Measurements from ENCODE around the gene APAF1.
"Not testable (repeated sequence)": the region's sequence is repeated elsewhere in the genome, so short reads cannot be mapped to it uniquely, and the experiment has no call there.

APAF1 gene

DNA sequence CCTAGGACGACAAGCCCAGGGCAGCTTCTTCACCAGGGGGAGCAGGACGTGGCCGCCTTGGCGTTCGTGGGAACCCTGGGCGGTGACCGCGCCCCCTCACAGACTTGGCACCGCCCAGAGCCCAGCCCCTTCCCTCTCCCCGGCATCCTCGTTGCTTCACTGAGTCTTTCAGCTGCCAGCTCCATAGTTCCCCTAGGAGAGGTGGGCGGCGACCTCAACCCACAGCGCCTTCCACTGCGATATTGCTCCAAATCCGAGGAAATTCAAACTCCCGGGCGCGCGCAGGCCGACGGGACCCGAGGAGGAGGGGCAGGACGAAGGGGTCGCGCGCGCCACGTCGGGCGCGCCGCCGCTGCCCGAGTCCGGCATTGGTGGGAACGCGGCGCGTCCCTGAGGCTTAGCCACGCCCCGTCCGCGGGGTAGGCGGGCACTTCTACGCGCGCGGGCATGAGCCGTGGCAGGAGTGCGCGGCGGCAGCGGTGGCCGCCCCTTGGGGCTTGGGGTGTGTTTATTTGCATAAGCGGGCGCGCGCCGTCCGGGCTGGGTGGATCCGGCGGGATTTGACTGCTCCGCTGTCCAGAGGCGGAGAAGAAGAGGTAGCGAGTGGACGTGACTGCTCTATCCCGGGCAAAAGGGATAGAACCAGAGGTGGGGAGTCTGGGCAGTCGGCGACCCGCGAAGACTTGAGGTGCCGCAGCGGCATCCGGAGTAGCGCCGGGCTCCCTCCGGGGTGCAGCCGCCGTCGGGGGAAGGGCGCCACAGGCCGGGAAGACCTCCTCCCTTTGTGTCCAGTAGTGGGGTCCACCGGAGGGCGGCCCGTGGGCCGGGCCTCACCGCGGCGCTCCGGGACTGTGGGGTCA lies at the start of gene APAF1, which contains the start of gene IKBIP:
APAF1 (plus strand) TSS at position 579 of the 860 bp plus-strand sequence. CDS start 3,070 bp downstream, outside the sequence.
IKBIP (minus strand) TSS at position 77 of the 860 bp plus-strand sequence. CDS start 87 bp downstream, outside the sequence.
- in situ Hi-C loops (cut with HindIII; ENCODE audit: low sequenced_read_pairs) = no loop called here
- H3K4me3 ChIP-seq (ENCODE audit: low read depth, low read length) = peak within 1 kb of the TSS; percentile 96
- TF ChIP-seq CTCF (IDR thresholded peaks at IDR 0.05; ENCODE audit: low read depth, low read length, missing control alignments) = no peak
- DNase-seq (ENCODE audit: low read depth) = peak; percentile 91

DNA sequence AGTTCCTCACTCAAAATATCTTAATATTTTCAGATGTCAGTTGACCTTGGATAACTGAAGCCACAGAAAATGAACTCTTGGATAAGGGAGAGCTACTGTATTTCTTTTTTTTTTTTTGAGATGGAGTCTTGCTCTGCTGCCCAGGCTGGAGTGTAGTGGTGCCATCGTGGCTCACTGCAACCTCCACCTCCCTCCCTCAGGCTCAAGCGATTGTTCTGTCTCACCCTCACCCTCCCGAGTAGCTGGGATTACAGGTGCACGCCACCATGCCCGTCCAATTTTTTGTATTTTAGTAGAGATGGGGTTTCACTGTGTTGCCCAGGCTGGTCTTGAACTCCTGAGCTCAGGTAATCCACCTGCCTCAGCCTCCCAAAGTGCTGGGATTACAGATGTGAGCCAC lies 47.8 kb upstream of the APAF1 start:
- H3K4me3 ChIP-seq (ENCODE audit: low read depth, low read length); in situ Hi-C loops (cut with HindIII; ENCODE audit: low sequenced_read_pairs); DNase-seq (ENCODE audit: low read depth): not testable (repeated sequence)

DNA sequence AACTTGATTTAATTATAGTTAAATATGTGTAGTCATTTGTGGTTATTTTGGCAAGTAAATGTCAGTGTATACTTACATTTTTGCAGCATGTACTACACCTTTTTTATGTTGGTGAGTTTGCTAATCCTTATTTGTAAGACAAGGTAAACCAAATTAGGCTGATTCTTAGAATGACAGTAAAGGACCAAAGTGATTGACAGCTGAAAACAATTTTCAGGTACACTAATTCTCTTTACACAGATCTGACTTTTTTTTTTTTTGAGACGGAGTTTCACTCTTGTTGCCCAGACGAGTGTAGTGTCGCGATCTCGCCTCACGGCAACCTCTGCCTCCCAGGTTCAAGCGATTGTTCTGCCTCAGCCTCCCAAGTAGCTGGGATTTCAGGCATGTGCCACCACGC lies 43.2 kb upstream of the APAF1 start:
- no peak for TF ChIP-seq CTCF (IDR thresholded peaks at IDR 0.05; ENCODE audit: low read depth, low read length, missing control alignments)

DNA sequence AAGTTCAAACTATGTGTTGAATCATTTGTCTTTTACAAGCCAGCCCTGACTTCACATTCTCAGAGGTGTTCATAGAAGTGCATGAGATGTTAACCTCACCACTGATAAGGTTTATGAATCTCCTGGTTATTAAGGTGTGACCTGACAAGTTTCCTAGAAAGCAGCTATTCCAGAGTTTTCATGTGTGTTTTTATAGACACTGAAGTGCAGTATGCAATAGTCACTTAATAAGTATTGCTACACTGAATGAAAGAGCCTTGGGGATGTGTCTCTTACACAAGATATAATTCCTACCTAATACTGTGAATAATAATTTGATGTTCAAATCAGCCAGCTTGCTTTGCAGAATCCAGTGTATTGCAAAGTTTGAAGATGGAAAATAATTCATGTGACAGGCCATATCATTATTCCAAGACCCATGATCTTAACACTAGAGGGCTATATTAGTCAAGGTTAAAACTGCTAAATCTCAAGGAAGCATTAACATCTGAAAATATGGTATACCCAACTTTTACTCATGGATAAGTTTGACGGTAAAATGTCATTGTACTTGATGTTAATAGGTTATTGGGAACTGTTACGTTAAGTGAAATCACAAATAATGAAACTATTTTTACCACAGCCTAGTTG lies 38.6 kb upstream of the APAF1 start:
- no peak for DNase-seq (ENCODE audit: low read depth)

More for the DNA sequence above, 43.2 kb upstream of the APAF1 start:
- in situ Hi-C loops (cut with HindIII; ENCODE audit: low sequenced_read_pairs) = no loop called here
- DNase-seq (ENCODE audit: low read depth) = no peak
- H3K4me3 ChIP-seq (ENCODE audit: low read depth, low read length) = no peak overlapping the region

GRCh38 chr12:98610596-98610995 lies 34.5 kb upstream of the APAF1 start:
- H3K4me3 ChIP-seq (ENCODE audit: low read depth, low read length) = no peak overlapping the region
- no peak for DNase-seq (ENCODE audit: low read depth)
- in situ Hi-C loops (cut with HindIII; ENCODE audit: low sequenced_read_pairs) = no loop called here
- no peak for TF ChIP-seq CTCF (IDR thresholded peaks at IDR 0.05; ENCODE audit: low read depth, low read length, missing control alignments)

More for the DNA sequence above, 38.6 kb upstream of the APAF1 start:
- TF ChIP-seq CTCF (IDR thresholded peaks at IDR 0.05; ENCODE audit: low read depth, low read length, missing control alignments) = no peak
- H3K4me3 ChIP-seq (ENCODE audit: low read depth, low read length) = no peak overlapping the region
- in situ Hi-C loops (cut with HindIII; ENCODE audit: low sequenced_read_pairs) = no loop called here

GRCh38 chr12:98612696-98613334 lies 32.3 kb upstream of the APAF1 start:
- in situ Hi-C loops (cut with HindIII; ENCODE audit: low sequenced_read_pairs) = no loop called here
- H3K4me3 ChIP-seq (ENCODE audit: low read depth, low read length) = no peak overlapping the region
- no peak for DNase-seq (ENCODE audit: low read depth)
- TF ChIP-seq CTCF (IDR thresholded peaks at IDR 0.05; ENCODE audit: low read depth, low read length, missing control alignments) = no peak

All from astrocyte of the cerebellum (primary cell).